ENCODE results near the gene FAM174C. TPM values are rescaled to one million over a fixed set of nuclear protein-coding genes. Genes with fewer than 3 reads are reported as not detected.

The FAM174C gene
- 48.0 TPM for total RNA-seq

GRCh38 chr19:1275260-1275975 is at the start of gene FAM174C:
Gene FAM174C (plus strand): TSS chr19:1275530. CDS start chr19:1275550, 20 bp downstream.
- ATAC-seq (peak; percentile 76), DNase-seq (ENCODE audit: low spot score) (peak; percentile 96)

GRCh38 chr19:1226227-1226518 is 49.2 kb upstream of the FAM174C start:
- ATAC-seq (no peak), DNase-seq (ENCODE audit: low spot score) (no peak)

GRCh38 chr19:1226522-1227303 is 48.6 kb upstream of the FAM174C start:
- no peak for ATAC-seq
- no peak for DNase-seq (ENCODE audit: low spot score)

GRCh38 chr19:1227304-1228054 is 47.9 kb upstream of the FAM174C start:
- DNase-seq (ENCODE audit: low spot score) (no peak), ATAC-seq (no peak)

GRCh38 chr19:1228161-1228957 is 47.0 kb upstream of the FAM174C start:
- DNase-seq (ENCODE audit: low spot score) (no peak), ATAC-seq (no peak)

- DNase-seq (ENCODE audit: low spot score) (no peak), ATAC-seq (no peak)
Observed at GRCh38 chr19:1229056-1229923, 46.0 kb upstream of the FAM174C start.

GRCh38 chr19:1229924-1230782 is 45.2 kb upstream of the FAM174C start:
- DNase-seq (ENCODE audit: low spot score) (no peak), ATAC-seq (no peak)

- DNase-seq (ENCODE audit: low spot score): no peak
- ATAC-seq: no peak
Observed at GRCh38 chr19:1230783-1231489, 44.4 kb upstream of the FAM174C start.

- ATAC-seq (peak; percentile 63), DNase-seq (ENCODE audit: low spot score) (no peak)
Observed at GRCh38 chr19:1231729-1232637, 43.3 kb upstream of the FAM174C start.

- DNase-seq (ENCODE audit: low spot score): no peak
- peak; percentile 13 for ATAC-seq
Observed at GRCh38 chr19:1232652-1233072, 42.7 kb upstream of the FAM174C start.

- no peak for DNase-seq (ENCODE audit: low spot score)
- ATAC-seq: no peak
Observed at GRCh38 chr19:1233115-1233667, 42.1 kb upstream of the FAM174C start.

GRCh38 chr19:1234051-1234954 is 41.0 kb upstream of the FAM174C start:
- ATAC-seq (no peak), DNase-seq (ENCODE audit: low spot score) (no peak)

GRCh38 chr19:1234955-1235380 is 40.4 kb upstream of the FAM174C start:
- DNase-seq (ENCODE audit: low spot score) (no peak), ATAC-seq (no peak)

- DNase-seq (ENCODE audit: low spot score) (no peak), ATAC-seq (no peak)
Observed at GRCh38 chr19:1235625-1236538, 39.4 kb upstream of the FAM174C start.

- ATAC-seq: no peak
- DNase-seq (ENCODE audit: low spot score): no peak
Observed at GRCh38 chr19:1236576-1236975, 38.8 kb upstream of the FAM174C start.
